NCI-H1417 treated with DMSO at 0.1 percent for 48 hours (cell line): ENCODE measurements around the gene PPP1R37.

Experiments used
- DNase-seq: peaks from one replicate; lab custom pipeline; 2025; lab: John Stamatoyannopoulos, UW

PPP1R37 gene

GRCh38 chr19:45170146-45171106 is 77.4 kb downstream of the PPP1R37 start:
- DNase-seq, result no peak

GRCh38 chr19:45171211-45171623 is 78.2 kb downstream of the PPP1R37 start:
- DNase-seq, result no peak

- no peak for DNase-seq
Observed at GRCh38 chr19:45172173-45172572, 79.2 kb downstream of the PPP1R37 start.

GRCh38 chr19:45172611-45173208 is 79.7 kb downstream of the PPP1R37 start:
- no peak for DNase-seq

DNA sequence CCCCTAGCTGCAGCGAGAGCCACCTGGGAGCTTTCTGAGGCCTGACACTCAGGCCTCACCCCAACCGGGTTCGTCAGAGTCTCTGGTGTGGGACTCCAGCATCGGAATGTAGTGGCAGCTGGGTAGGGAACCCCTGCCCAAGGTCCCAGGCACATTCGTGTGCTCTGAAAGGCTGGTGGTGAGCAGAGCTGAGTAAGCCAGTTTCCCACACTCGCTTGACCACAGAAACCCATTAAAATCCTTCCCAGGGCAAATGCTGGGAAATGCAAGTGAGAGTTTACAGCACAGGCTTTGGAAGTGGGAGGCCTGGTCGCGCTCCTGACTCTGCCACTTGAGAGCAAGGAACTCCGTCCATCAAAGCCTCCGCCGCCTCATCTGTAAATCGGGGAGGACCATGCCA is 80.8 kb downstream of the PPP1R37 start:
- DNase-seq, result no peak

DNA sequence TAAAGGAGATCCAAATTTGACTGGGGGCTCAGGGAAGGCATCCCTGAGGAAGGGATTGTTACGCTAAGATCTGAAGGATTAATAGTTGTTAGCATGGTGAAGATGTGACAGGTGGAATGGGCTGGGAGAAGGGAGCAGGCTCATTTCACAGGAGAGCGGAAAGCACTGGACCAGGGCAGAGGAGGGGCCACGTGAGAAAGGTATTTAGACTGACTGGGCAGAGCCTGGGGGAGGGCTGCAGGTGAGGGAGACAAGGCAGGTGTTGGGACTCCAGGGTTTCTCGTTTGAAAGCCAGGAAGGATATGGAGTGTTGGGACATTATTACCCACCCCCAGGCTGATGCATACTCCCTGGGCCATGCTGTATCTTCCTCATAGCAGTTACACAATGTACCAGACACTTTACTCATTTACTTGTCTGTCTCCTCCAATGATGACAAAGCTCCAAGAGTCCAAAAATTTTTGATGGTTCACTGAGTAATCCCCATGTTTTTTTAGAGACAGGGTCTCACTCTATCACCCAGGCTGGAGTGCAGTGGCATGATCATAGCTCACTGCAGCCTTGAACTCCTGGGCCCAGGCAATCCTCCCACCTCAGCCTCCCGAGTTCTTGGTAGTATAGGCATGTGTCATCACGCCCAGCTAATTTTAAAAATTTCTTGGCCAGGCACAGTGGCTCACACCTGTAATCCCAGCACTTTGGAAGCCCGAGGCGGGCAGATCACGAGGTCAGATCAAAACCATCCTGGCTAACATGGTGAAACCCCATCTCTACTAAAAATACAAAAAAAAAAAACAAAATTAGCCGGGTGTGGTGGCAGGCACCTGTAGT is 82.8 kb downstream of the PPP1R37 start:
- no peak for DNase-seq

DNA sequence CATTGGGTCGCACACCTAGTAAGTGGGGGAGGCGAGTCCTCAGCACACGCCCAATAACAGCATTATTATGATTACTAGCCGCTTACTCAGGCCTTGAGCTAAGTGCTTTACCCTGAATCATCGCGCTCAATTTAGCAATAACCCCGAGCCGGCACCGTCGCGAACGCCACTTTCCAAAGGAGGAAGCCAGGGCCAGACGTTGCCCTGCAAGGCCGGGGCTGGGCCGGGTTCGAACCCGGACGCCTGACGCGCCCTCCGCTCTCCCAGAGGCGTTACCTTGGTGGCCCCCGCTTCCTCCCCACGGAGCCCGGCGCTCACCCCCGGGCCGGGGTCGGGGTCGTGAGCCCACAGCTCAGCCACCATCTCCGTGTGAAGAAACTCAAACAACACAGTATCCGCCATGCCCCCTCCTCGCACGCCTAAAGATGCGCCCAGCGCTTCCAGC is 84.9 kb downstream of the PPP1R37 start, which contains the start of gene TRAPPC6A:
Gene TRAPPC6A (minus strand): TSS at position 421 of the 445 bp plus-strand sequence. CDS start 19 bp downstream, at position 402.
- no peak for DNase-seq

DNA sequence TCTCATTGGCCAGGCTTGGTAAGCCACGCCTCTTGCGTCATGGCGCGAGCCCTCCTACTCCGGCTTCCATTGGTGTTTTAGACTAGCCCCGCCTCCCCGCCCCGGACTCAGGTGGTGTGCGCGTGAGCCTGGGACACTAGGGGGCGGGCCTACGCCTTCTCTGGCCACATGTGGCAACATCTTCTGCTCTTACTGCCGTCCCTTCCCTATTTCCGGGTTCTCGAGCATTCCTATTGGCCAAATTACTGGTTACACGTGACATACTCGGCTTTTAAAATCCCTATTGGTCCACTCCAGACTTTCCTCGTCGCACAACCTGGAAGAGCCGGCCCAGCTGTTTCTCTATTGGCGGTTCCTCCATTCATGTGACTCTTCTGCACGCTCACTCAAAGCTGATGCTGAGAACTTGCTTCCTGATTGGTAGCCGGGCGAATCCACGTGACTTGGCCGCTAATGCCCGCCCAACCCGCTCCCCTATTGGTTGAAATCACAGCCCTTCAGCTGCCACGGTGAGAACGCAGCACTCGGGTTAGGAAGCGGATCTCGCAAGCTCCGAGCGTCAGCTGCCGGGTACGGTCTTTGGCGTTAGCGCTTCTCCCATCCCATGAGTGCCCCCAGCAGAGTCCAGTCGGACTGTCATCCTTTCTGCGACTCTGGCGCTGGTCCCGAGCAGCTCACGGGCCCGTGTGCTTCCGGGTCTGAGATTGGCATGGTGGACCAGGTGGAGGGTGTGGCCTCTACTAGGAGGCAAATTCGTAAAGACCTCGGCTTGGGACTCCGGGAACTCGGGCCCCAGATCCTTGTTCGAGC is 85.5 kb downstream of the PPP1R37 start, which contains the start of gene BLOC1S3:
Gene BLOC1S3 (plus strand): TSS at position 523 of the 810 bp plus-strand sequence. CDS start 513 bp downstream, outside the sequence.
- peak; percentile 100 for DNase-seq

DNA sequence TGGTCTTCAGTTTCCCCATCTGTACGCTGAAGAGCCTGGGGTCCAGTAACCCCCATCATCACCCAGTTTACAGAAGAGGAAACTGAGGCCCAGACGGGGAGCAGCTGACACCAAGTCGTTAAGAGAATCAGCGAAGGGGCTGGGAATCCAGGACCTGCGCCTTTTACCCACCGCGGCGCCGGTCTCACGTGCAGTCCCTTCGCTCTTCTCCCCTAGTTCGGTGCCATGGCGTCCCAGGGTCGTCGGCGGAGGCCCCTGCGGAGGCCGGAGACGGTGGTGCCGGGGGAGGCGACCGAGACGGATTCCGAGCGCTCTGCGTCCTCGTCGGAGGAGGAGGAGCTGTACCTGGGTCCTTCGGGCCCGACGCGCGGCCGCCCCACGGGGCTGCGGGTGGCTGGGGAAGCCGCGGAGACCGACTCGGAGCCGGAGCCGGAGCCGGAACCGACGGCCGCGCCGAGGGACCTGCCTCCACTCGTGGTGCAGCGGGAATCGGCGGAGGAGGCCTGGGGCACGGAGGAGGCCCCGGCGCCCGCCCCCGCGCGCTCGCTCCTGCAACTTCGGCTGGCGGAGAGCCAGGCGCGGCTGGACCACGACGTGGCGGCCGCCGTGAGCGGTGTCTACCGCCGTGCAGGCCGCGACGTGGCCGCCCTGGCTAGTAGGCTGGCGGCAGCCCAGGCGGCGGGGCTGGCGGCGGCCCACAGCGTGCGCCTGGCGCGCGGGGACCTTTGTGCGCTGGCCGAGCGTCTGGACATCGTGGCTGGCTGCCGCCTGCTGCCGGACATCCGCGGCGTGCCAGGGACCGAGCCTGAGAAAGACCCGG is 86.3 kb downstream of the PPP1R37 start:
- no peak for DNase-seq

DNA sequence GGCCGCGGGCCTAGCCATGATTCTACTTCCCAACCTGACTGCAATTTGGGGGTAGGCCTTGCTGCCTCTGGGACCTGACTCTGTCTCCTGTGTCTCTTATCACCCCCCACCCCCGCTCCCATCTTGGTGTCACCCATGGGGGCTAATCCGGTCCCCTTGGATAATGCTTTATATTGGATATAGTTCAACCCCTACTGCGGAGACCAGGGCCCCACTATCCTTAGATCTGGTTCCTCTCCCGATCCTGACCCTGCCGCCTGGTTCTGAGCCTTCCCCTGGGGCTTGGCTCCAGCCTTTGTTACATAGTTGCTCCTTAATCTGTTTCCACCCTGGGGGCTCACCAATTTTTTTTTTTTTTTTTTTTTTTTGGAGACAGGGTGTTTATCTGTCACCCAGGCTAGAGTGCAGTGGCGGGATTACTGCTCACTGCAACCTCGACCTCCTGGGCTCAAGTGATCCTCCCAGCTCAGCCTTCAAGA is 87.0 kb downstream of the PPP1R37 start:
- DNase-seq, result no peak

DNA sequence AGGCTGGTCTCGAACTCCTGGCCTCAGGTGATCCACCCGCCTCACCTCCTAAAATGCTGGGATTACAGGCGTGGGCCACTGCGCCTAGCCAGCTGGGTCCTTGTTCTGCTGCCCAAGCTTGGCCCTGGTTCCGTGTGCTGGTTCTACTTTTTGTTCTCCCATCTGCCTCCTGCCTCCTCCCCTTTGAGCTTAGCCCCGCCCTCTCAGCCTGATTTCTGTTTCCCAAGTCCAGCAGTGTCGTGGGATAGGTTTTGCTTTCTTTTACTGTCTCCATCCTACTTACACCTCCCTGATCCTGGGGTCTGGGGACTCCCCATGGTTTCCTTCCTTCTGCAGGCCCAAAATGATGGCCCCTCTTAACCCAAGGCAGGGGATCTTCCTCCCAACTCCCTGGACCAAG is 88.0 kb downstream of the PPP1R37 start:
- DNase-seq, result no peak

- DNase-seq, result no peak
Observed at GRCh38 chr19:45182758-45183157, 89.8 kb downstream of the PPP1R37 start.

DNA sequence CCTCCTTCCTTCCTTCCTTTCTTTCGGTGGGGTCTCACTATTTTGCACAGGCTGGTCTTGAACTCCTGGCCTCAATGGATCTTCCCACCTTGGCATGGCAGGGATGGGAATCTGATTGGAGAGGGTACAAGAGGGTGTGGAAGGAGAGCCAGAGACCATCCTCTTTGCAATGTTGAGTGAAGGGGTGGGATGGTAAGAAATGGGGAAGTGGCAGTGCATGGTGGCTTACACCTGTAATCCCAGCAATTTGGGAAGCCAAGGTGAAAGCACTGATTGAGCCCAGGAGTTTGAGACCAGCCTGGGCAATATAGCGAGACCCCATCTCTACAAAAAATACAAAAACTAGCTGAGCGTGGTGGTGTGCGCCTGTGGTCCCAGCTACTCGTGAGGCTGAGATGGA is 91.1 kb downstream of the PPP1R37 start:
- no peak for DNase-seq

DNA sequence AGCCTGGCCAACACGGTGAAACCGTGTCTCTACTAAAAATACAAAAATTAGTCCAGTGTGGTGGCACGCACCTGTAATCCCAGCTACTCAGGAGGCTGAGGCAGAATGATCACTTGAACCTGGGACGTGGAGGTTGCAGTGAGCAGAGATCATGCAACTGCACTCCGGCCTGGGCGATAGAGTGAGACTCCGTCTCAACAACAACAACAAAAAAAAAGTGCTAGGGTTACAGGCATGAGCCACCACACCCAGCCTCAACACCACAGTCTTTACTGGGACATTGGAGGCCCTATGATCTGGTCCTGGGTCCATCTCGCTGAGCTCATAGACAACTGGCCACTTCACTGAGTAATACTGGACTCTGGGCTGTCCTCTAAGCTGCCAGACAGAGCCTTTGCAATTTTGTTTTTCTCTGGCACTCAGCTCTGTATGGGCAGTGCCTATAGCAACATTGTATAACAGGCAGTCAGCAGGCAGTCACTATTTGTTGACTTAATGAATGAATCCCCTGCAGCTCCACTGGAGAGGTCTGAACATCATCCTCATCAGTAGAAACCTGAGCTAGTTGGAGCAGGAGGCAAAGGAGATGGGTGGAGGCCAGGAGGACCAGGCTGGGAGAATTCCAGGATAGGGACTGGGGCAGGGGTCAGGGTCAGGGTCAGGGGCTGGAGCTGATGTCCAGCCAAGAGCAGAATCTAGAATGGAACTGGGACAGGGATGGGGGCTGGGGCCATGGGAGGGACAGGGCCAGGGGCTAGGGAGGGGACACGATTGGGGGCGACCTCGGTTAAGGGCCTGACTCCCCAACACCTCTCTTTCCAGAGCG is 93.7 kb downstream of the PPP1R37 start:
- no peak for DNase-seq

DNA sequence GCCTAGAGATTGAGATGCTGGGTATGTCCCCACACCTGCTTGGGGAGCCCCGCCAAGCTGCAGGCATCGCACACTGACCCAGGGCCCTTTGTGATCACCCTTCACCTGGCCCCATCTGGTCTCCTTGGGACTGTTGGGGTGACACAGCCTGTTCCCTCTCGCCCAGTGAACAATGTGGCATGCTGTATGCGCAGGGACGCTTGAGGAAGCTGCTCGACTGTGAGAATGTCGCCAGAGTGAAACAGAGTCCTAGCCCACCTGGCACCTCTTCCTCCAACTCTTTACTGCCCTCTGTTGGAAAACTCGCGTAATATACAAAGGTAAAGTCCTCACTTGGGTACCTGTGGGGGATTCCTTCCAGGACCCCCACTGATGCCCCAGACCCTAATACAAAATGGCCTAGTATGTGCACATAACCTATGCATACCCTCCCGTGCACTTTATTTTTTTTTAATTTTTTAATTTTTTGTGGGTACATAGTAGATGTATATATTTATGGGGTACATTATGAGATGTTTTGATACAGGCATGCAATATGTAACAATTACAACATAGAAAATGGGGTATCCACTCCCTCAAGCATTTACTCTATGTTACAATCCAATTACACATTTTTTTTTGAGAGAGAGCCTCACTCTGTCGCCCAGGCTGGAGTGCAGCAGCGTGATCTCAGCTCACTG is 94.6 kb downstream of the PPP1R37 start:
- DNase-seq, result no peak

DNA sequence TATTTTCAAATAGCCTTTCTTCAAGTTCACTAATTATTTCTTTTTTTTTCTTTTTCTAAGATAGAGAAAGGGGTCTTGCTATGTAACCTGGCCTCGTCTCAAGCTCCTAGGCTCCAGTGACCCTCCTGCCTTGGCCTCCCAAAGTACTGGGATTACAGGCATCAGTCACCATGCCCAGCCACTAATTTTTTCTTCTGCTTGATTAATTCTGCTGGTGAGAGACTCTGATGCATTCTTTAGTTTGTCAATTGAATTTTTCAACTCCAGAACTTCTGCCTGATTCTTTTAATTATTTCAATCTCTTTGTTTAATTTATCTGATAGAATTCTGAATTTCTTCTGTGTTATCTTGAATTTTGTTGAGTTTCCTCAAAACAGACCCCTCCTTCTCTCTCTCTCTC is 97.0 kb downstream of the PPP1R37 start:
- DNase-seq, result no peak

GRCh38 chr19:45191375-45191774 is 98.4 kb downstream of the PPP1R37 start:
- no peak for DNase-seq

GRCh38 chr19:45195764-45196163 is 102.8 kb downstream of the PPP1R37 start:
- no peak for DNase-seq
